GM12864 (cell line): Measurements from ENCODE around the gene CCDC148.

ENCODE experiments used
- DNase-seq: peaks from one replicate; pipeline ENCODE4 v3.0.0-alpha.2; 2011; ENCODE audit warnings: low read depth
- H3K4me3 ChIP-seq: 2 replicates; pipeline ENCODE4 v1.5.1; 2011; ENCODE audit warnings: mild to moderate bottlenecking, low read depth, low read length, control low read depth
- TF ChIP-seq, protein P1 (sequence below): IDR thresholded peaks from 2 replicates; pipeline ENCODE4 v1.5.1; 2011; ENCODE audit warnings: low read depth, mild to moderate bottlenecking, moderate library complexity, low read length, control low read depth, inconsistent platforms; ENCODE audit errors: missing control alignments

The CCDC148 gene

DNA sequence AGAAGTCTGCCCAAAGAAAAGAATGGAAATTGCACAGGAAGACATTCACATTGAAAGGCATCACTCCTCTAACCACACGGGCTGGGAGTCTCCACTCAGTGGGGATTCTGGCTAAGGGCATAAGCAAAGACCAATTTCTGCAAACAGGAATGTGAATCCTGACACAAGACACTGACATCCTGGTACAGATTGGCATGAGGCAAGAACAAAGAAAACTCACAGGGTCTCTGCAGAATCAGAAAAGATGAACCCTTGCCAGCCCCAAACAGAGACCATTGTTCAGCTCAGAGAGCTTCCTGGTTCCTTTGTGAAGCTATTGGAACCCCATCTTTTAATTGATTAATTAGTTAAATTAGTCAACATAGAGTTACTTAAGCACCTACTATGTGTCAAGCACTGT, 272.6 kb downstream of the CCDC148 start:
- DNase-seq, result no peak

DNA sequence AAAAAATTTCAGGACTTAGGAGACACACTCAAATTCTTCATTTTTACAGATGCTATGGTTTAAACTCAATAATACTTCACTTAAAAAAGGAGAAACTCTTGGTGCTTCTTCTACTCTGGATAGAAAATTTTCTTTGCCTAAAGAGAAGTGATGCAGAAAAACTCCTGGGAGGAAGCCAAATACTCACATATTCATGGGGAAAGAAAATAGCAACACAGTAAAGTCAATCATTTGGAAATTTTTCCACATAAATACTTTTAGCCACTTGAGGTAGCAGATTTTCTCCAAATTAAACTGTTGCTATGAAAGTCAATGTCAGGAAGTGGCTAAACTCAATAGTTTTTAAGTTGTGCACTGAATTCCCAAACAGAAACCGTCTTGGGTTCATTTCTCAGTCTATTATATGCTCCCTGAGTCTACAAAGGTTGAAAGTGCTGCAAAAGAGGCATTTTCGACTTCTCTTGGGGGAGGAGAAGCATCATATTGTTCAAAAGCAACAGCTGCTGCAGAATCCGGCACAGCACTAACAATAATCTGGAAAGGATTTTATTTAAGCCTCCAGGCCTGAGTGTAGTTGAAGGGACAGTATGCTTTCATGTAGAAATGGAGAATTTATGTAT, 273.8 kb downstream of the CCDC148 start:
- H3K4me3 ChIP-seq, result no peak overlapping the region
- TF ChIP-seq, protein P1, sequence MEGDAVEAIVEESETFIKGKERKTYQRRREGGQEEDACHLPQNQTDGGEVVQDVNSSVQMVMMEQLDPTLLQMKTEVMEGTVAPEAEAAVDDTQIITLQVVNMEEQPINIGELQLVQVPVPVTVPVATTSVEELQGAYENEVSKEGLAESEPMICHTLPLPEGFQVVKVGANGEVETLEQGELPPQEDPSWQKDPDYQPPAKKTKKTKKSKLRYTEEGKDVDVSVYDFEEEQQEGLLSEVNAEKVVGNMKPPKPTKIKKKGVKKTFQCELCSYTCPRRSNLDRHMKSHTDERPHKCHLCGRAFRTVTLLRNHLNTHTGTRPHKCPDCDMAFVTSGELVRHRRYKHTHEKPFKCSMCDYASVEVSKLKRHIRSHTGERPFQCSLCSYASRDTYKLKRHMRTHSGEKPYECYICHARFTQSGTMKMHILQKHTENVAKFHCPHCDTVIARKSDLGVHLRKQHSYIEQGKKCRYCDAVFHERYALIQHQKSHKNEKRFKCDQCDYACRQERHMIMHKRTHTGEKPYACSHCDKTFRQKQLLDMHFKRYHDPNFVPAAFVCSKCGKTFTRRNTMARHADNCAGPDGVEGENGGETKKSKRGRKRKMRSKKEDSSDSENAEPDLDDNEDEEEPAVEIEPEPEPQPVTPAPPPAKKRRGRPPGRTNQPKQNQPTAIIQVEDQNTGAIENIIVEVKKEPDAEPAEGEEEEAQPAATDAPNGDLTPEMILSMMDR, result no peak
- DNase-seq, result no peak

More for the DNA sequence above, 272.6 kb downstream of the CCDC148 start:
- TF ChIP-seq, protein P1, result no peak
- H3K4me3 ChIP-seq, result no peak overlapping the region

DNA sequence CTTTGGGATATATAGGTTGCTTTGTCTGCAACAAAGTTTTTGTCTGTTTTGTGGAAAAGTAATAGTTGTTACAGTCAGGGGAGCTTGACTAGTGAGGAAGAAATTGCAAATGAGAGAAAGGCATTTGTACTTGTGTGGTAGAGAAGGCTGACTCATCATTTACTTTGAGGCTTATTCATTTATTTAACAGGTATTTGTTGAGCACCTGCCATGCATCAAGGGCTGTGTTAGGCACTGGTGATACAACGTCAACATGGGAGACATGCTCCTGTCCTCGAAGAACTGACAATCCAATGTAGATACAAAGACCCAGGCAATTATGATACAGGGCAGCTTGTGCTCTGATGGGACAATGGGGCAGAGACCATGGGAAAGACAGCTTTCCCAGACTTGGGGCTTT, 275.4 kb downstream of the CCDC148 start:
- H3K4me3 ChIP-seq, result no peak overlapping the region
- TF ChIP-seq, protein P1, result no peak
- DNase-seq, result no peak

DNA sequence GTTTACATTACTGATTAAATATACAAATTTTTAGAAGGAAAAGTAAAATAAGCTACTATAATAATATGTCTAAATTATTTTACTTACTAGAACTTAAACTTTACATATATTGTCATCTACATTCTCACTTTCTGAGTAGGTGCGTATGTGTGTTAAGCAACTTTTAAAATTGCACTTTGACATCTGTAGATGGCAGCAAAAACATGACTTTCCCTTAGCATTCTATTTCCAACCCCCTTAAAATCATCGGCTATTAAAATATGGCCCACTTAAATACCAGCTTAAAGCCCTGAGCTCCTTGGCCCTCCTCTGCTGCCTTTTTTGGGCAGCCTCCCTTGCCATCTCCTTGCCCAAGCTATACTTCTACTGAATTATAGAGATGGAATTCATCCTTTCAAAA, 276.9 kb downstream of the CCDC148 start:
- TF ChIP-seq, protein P1, result peak; percentile 31
- H3K4me3 ChIP-seq, result no peak overlapping the region
- no peak for DNase-seq

DNA sequence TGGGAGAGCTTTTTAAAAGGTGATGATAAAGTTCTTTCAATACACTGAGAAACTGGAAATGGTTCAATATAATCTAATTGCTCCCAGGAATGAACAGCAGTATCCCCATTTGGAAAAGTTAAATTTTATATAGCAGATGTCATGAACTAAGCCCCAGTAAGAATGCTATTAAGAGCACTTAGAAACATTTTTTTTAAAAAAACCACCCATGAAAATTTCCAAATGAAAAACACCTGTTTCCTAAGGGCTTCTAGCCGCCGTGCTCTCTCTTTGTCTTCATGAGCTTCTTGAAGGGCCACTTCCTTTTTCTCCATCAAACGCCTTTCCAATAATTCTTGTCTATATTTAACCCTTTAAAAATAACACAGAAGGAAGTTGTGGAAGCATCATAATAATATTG, 277.9 kb downstream of the CCDC148 start:
- H3K4me3 ChIP-seq, result no peak overlapping the region
- TF ChIP-seq, protein P1, result no peak
- no peak for DNase-seq

DNA sequence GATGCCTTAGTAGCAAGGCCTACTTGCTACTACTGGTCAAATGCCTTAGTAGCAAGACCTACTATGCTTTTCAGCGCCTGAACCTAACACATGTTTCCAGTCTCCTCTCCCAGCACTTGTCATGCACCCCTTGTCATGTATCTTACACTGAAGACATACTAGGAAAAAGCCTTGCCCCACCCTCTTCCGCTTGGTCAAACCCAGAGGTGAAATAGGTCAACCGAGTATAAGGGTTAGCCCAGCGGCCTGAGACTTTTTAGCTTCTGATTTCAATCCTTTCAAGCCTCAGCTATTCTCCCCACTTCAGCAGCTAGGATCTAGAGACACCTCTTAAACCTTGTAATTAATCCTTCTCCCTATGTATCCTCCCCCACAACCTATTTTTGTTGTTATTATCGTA, 281.6 kb downstream of the CCDC148 start:
- no peak for DNase-seq

More for the DNA sequence above, 281.6 kb downstream of the CCDC148 start:
- TF ChIP-seq, protein P1, result no peak
- no peak overlapping the region for H3K4me3 ChIP-seq
